ENCODE measurements around the gene RPS29.
A peak's percentile ranks its signal among the peaks of the same experiment; 100 is the strongest.

DNA sequence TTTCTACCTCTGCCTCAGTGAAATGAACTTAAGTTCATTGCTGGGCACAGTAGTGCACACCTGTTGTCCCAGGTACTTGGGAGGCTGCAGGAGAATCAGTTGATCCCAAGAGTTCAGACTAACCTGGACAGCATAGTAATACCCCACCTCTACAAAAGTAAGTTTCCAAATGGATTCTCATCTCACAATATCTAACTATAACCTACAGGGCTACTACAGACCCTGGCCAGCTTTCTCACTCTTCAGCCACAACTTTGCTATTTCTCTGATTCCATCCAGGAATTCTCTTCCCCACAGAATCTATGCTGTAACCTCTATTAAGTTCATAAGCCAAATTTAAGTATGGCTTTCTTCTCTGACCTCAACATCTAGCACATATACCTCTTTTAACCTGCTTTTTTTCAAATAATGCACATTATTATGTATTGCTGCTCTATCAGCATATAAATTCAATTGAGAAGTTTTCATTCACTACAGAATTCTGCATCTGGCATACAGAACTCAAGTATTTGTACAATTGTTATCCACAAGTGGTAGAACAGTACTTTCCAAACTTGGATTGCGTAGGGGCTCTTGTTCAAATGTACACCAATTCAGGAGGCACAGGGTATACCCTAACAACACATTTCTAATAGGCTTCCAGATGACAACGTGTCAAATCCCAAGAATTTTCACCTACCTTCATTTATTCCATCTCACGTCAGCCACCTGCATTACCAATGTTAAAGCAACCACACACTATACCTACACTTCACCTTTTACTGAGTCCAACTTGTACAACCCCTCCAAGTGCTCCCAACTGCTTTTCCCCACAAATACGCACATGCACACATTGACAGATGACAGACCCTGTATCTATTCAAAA, 3.8 kb downstream of the RPS29 start:
- TF ChIP-seq, protein P1, sequence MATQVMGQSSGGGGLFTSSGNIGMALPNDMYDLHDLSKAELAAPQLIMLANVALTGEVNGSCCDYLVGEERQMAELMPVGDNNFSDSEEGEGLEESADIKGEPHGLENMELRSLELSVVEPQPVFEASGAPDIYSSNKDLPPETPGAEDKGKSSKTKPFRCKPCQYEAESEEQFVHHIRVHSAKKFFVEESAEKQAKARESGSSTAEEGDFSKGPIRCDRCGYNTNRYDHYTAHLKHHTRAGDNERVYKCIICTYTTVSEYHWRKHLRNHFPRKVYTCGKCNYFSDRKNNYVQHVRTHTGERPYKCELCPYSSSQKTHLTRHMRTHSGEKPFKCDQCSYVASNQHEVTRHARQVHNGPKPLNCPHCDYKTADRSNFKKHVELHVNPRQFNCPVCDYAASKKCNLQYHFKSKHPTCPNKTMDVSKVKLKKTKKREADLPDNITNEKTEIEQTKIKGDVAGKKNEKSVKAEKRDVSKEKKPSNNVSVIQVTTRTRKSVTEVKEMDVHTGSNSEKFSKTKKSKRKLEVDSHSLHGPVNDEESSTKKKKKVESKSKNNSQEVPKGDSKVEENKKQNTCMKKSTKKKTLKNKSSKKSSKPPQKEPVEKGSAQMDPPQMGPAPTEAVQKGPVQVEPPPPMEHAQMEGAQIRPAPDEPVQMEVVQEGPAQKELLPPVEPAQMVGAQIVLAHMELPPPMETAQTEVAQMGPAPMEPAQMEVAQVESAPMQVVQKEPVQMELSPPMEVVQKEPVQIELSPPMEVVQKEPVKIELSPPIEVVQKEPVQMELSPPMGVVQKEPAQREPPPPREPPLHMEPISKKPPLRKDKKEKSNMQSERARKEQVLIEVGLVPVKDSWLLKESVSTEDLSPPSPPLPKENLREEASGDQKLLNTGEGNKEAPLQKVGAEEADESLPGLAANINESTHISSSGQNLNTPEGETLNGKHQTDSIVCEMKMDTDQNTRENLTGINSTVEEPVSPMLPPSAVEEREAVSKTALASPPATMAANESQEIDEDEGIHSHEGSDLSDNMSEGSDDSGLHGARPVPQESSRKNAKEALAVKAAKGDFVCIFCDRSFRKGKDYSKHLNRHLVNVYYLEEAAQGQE (IDR thresholded peaks at IDR 0.05; ENCODE audit: borderline replicate concordance in 1 of 2, low read depth in 1 of 2, low read length in 2 of 2): no peak
- TF ChIP-seq RAD51 (IDR thresholded peaks at IDR 0.05; ENCODE audit: borderline replicate concordance) (no peak), ZNF766 (CRISPR knock-in tag; IDR thresholded peaks at IDR 0.05; ENCODE audit: borderline replicate concordance) (no peak), EZH2 (conservative IDR thresholded peaks at IDR 0.05; ENCODE audit: low read depth, low read length) (no peak), ARID2 (CRISPR knock-in tag; IDR thresholded peaks at IDR 0.05; ENCODE audit: borderline replicate concordance) (no peak), FOXP1 (IDR thresholded peaks at IDR 0.05) (no peak), FOXP1 (CRISPR knock-in tag; IDR thresholded peaks at IDR 0.05) (no peak), HNRNPLL (IDR thresholded peaks at IDR 0.05; ENCODE audit: low read depth, low read length, poor library complexity, severe bottlenecking) (no peak), POLR2A (IDR thresholded peaks at IDR 0.05; ENCODE audit: insufficient read depth in 1 of 2, low read depth in 2 of 2, low read length in 2 of 2) (peak; percentile 57 to 78; a peak in 3 of 4 replicates), AGO2 (optimal IDR thresholded peaks at IDR 0.05; ENCODE audit: low read depth, low read length) (peak; percentile 48), ELF1 (CRISPR knock-in tag; IDR thresholded peaks at IDR 0.05) (no peak)
- TF ChIP-seq, protein P2, sequence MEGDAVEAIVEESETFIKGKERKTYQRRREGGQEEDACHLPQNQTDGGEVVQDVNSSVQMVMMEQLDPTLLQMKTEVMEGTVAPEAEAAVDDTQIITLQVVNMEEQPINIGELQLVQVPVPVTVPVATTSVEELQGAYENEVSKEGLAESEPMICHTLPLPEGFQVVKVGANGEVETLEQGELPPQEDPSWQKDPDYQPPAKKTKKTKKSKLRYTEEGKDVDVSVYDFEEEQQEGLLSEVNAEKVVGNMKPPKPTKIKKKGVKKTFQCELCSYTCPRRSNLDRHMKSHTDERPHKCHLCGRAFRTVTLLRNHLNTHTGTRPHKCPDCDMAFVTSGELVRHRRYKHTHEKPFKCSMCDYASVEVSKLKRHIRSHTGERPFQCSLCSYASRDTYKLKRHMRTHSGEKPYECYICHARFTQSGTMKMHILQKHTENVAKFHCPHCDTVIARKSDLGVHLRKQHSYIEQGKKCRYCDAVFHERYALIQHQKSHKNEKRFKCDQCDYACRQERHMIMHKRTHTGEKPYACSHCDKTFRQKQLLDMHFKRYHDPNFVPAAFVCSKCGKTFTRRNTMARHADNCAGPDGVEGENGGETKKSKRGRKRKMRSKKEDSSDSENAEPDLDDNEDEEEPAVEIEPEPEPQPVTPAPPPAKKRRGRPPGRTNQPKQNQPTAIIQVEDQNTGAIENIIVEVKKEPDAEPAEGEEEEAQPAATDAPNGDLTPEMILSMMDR (CRISPR knock-in tag; IDR thresholded peaks at IDR 0.05): no peak
- TF ChIP-seq, protein P3, sequence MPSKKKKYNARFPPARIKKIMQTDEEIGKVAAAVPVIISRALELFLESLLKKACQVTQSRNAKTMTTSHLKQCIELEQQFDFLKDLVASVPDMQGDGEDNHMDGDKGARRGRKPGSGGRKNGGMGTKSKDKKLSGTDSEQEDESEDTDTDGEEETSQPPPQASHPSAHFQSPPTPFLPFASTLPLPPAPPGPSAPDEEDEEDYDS (CRISPR knock-in tag; IDR thresholded peaks at IDR 0.05): no peak
- TF ChIP-seq, protein P4, sequence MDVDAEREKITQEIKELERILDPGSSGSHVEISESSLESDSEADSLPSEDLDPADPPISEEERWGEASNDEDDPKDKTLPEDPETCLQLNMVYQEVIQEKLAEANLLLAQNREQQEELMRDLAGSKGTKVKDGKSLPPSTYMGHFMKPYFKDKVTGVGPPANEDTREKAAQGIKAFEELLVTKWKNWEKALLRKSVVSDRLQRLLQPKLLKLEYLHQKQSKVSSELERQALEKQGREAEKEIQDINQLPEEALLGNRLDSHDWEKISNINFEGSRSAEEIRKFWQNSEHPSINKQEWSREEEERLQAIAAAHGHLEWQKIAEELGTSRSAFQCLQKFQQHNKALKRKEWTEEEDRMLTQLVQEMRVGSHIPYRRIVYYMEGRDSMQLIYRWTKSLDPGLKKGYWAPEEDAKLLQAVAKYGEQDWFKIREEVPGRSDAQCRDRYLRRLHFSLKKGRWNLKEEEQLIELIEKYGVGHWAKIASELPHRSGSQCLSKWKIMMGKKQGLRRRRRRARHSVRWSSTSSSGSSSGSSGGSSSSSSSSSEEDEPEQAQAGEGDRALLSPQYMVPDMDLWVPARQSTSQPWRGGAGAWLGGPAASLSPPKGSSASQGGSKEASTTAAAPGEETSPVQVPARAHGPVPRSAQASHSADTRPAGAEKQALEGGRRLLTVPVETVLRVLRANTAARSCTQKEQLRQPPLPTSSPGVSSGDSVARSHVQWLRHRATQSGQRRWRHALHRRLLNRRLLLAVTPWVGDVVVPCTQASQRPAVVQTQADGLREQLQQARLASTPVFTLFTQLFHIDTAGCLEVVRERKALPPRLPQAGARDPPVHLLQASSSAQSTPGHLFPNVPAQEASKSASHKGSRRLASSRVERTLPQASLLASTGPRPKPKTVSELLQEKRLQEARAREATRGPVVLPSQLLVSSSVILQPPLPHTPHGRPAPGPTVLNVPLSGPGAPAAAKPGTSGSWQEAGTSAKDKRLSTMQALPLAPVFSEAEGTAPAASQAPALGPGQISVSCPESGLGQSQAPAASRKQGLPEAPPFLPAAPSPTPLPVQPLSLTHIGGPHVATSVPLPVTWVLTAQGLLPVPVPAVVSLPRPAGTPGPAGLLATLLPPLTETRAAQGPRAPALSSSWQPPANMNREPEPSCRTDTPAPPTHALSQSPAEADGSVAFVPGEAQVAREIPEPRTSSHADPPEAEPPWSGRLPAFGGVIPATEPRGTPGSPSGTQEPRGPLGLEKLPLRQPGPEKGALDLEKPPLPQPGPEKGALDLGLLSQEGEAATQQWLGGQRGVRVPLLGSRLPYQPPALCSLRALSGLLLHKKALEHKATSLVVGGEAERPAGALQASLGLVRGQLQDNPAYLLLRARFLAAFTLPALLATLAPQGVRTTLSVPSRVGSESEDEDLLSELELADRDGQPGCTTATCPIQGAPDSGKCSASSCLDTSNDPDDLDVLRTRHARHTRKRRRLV (CRISPR knock-in tag; IDR thresholded peaks at IDR 0.05): no peak
